Nephron progenitor cell (in vitro differentiated cells): ENCODE measurements around the gene DNAI2.

Experiments used
- DNase-seq: peaks from one replicate; pipeline ENCODE4 v3.0.0; 2021
- H3K27ac Mint-ChIP-seq: 2 replicates; pipeline ENCODE4 v1.8.0; 2021; ENCODE audit warnings: mild to moderate bottlenecking, moderate library complexity, mixed read lengths
- H3K27me3 Mint-ChIP-seq: 2 replicates; pipeline ENCODE4 v1.8.0; 2021; ENCODE audit warnings: mild to moderate bottlenecking, low read depth, mixed read lengths; ENCODE audit not compliant: poor library complexity
- H3K36me3 Mint-ChIP-seq: 2 replicates; pipeline ENCODE4 v1.8.0; 2021; ENCODE audit warnings: low read depth, mixed read lengths
- H3K4me1 Mint-ChIP-seq: 2 replicates; pipeline ENCODE4 v1.8.0; 2021; ENCODE audit warnings: mixed read lengths
- H3K4me3 Mint-ChIP-seq: 2 replicates; pipeline ENCODE4 v1.8.0; 2021; ENCODE audit warnings: mild to moderate bottlenecking, moderate library complexity, mixed read lengths
- H3K9me3 Mint-ChIP-seq: 2 replicates; pipeline ENCODE4 v1.8.0; 2021; ENCODE audit warnings: mild to moderate bottlenecking, moderate library complexity, mixed read lengths
- TF ChIP-seq, protein P1 (sequence below): fragments of 200-600 bp; sonication (generic); IDR thresholded peaks from 2 replicates; pipeline ENCODE4 v1.5.0; 2021; ENCODE audit warnings: antibody characterized with exemption

DNAI2 gene

DNA sequence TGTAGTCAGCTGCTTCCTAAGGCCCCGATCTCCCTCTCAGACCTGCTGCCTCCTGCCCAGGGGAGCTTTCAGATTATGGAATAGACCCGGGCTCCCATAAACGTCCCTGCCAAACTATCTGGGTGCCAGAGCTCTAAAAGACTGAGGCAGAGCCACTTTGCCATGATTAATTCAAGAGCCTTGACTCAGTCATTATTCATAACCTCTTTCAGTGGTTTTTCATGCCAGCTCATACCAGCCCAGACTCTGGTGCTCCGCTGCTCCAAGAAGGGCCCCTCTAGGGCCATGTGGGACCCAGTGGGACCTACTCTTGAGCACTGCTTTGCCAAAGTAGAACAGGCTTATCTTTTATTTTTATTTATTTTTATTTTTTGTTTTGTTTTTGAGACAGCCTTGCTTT is 23.9 kb downstream of the DNAI2 start:
- Mint-ChIP-seq H3K4me3 (no peak overlapping the region), H3K36me3 (no peaks in the 10 kb centered on the region), H3K4me1 (peaks cover 10% of the 10 kb centered on the region), H3K27me3 (peaks cover 46% of the 10 kb centered on the region), H3K9me3 (peaks cover 16% of the 10 kb centered on the region), H3K27ac (no peak overlapping the region)
- TF ChIP-seq, protein P1, sequence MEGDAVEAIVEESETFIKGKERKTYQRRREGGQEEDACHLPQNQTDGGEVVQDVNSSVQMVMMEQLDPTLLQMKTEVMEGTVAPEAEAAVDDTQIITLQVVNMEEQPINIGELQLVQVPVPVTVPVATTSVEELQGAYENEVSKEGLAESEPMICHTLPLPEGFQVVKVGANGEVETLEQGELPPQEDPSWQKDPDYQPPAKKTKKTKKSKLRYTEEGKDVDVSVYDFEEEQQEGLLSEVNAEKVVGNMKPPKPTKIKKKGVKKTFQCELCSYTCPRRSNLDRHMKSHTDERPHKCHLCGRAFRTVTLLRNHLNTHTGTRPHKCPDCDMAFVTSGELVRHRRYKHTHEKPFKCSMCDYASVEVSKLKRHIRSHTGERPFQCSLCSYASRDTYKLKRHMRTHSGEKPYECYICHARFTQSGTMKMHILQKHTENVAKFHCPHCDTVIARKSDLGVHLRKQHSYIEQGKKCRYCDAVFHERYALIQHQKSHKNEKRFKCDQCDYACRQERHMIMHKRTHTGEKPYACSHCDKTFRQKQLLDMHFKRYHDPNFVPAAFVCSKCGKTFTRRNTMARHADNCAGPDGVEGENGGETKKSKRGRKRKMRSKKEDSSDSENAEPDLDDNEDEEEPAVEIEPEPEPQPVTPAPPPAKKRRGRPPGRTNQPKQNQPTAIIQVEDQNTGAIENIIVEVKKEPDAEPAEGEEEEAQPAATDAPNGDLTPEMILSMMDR, result no peak
- no peak for DNase-seq

DNA sequence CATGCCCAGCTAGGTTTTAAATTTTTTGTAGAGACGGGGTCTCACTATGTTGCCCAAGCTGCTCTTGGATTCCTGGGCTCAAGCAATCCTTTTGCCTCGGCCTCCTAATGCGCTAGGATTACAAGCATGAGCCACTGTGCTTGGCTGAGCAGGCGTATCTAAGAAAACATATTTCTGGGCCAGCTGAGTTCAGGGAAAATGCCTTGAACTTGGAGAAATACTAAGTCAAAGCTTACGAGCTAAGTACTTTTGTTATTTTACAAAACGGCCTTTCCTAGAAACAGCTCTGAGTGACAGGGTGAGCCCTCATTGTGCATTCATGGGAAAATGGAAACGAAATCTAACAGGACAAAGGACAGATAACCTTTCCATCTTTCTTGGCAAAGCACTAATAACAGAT is 24.7 kb downstream of the DNAI2 start:
- peaks cover 46% of the 10 kb centered on the region for H3K27me3 Mint-ChIP-seq
- H3K4me1 Mint-ChIP-seq, result peaks cover 10% of the 10 kb centered on the region
- H3K27ac Mint-ChIP-seq, result no peak overlapping the region
- DNase-seq, result no peak
- TF ChIP-seq, protein P1, result no peak
- peaks cover 16% of the 10 kb centered on the region for H3K9me3 Mint-ChIP-seq
- H3K36me3 Mint-ChIP-seq, result no peaks in the 10 kb centered on the region
- no peak overlapping the region for H3K4me3 Mint-ChIP-seq

DNA sequence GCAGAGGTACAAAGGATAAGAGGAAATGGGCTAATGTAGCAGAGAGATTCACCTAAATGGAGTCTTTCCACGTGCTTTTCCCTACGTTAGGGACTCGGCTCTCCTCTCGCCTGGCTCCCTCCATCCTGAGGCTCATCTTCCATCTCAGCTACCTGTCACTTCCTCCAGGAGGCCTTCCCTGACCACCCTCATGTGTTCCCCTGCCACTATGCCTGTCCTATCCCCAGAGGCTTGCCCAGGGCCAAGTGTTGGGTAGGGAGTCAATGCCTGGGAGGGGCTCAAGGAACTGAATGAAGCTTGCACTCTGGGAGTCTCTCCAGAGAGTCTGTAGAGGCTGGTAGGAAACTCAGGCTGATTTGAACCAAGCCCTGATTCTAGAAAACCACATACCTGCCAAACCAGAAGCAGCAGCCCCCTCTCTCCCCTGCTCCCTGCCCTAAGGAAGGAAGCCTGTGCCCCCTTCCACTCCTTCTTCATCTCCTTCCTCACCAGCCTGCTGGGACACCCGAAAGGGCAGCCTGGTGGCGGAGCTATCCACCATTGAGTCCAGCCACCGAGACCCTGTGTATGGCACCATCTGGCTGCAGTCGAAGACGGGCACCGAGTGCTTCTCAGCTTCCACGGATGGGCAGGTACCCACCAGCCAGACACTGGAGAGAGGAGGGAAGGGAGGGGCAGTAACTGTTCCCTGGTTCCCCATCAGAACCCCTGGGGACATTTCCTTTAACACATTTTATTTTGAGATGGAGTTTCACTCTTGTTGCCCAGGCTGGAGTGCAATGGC is 25.4 kb downstream of the DNAI2 start:
- Mint-ChIP-seq H3K36me3 (no peaks in the 10 kb centered on the region), H3K27me3 (peaks cover 46% of the 10 kb centered on the region), H3K27ac (no peak overlapping the region), H3K4me3 (no peak overlapping the region), H3K4me1 (peaks cover 12% of the 10 kb centered on the region), H3K9me3 (peaks cover 10% of the 10 kb centered on the region)
- TF ChIP-seq, protein P1, result no peak
- DNase-seq, result no peak

DNA sequence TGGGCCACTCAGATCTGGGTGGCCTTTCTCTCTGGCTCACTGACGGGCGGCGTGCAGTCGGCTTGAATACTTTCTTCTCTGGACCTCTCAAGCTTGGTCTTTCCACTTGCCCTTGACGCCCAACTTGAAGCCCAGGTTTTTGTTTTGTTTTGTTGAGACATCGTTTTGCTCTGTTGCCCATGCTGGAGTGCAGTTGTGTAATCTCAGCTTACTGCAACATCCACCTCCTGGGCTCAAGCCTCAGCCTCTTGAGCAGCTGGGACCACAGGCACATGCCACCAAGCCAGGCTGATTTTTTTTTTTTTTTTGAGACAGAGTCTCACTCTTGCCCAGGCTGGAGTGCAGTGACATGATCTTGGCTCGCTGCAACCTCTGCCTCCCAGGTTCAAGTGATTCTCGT is 29.3 kb downstream of the DNAI2 start:
- H3K27ac Mint-ChIP-seq, result peak overlapping the region; percentile 35
- H3K4me1 Mint-ChIP-seq, result peaks cover 7% of the 10 kb centered on the region
- H3K9me3 Mint-ChIP-seq, result no peaks in the 10 kb centered on the region
- no peak for DNase-seq
- TF ChIP-seq, protein P1, result no peak
- peaks cover 33% of the 10 kb centered on the region for H3K27me3 Mint-ChIP-seq
- no peak overlapping the region for H3K4me3 Mint-ChIP-seq
- H3K36me3 Mint-ChIP-seq, result no peaks in the 10 kb centered on the region

DNA sequence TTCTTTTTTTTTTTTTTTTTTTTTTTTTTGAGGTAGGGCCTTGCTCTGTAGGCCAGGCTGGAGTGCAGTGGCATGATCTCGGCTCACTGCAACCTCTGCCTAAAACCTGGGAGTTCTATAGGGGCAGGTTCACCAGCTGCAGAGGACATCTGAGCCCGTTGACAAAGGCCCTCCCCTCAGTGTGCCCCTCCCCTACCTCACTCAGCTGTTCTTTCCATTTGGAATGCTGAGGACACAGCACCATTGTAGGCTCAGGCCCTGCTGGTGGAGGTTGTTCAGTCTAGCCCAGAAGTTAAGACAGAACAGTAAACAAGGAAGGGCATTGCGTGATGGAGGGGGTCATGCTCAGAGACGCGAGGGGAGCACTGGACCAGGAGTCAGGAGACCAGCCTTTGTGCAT is 30.1 kb downstream of the DNAI2 start:
- Mint-ChIP-seq H3K9me3 (no peaks in the 10 kb centered on the region), H3K36me3 (no peaks in the 10 kb centered on the region), H3K4me3 (no peak overlapping the region), H3K4me1 (peaks cover 7% of the 10 kb centered on the region), H3K27me3 (peaks cover 30% of the 10 kb centered on the region), H3K27ac (no peak overlapping the region)
- TF ChIP-seq, protein P1, result no peak
- no peak for DNase-seq
